Transverse colon (tissue), 4 donors: ENCODE measurements around the gene PAX9. TPM values are rescaled to one million over a fixed set of nuclear protein-coding genes. Genes with fewer than 3 reads are reported as not detected.

Experiments
- DNase-seq: peaks from one replicate; pipeline ENCODE4 v3.0.0-alpha.2; 2019
- H3K27ac ChIP-seq, 4 donors: fragments of 200-600 bp; sonication (generic); 2 replicates each; pipeline ENCODE4 v1.5.1; 2016 to 2018; ENCODE audit warnings: inconsistent platforms in 4 of 4
- H3K27me3 ChIP-seq: fragments of 200-600 bp; sonication (generic); 2 replicates; pipeline ENCODE4 v1.5.1; 2017; ENCODE audit warnings: inconsistent platforms
- H3K36me3 ChIP-seq, 4 donors: fragments of 200-600 bp; sonication (generic); 2 replicates each; pipeline ENCODE4 v1.5.1; 2017 to 2019; ENCODE audit warnings: inconsistent platforms in 4 of 4
- H3K4me1 ChIP-seq, 4 donors: fragments of 200-600 bp; sonication (generic); 2 replicates each; pipeline ENCODE4 v1.5.1; 2017 to 2020; ENCODE audit warnings: inconsistent platforms in 4 of 4
- H3K4me3 ChIP-seq, 4 donors: fragments of 200-600 bp; sonication (generic); 1 replicate in 1 of 4; 2 replicates in 3 of 4; pipeline versions ENCODE4 v1.5.1 to v1.6.1; 2017 to 2019; ENCODE audit warnings: inconsistent platforms in 4 of 4
- H3K9me3 ChIP-seq, 2 donors: fragments of 200-600 bp; sonication (generic); 2 replicates each; pipeline ENCODE4 v1.5.1; 2017 to 2019; ENCODE audit warnings: inconsistent platforms in 2 of 2
- EP300 ChIP-seq: sonication (generic); formaldehyde crosslinking; IDR thresholded peaks from one replicate; pipeline ENCODE4 v1.6.1; 2017; ENCODE audit warnings: antibody characterized with exemption, low read depth
- POLR2A ChIP-seq: fragments of 450-650 bp; IDR thresholded peaks from one replicate; pipeline ENCODE4 v1.6.1; 2016; ENCODE audit warnings: antibody characterized with exemption, mild to moderate bottlenecking, moderate library complexity
- POLR2AphosphoS5 ChIP-seq, 3 donors: sonication (generic); formaldehyde crosslinking; IDR thresholded peaks; one replicate each; pipeline ENCODE4 v1.6.1; 2016; ENCODE audit warnings: antibody characterized with exemption in 3 of 3
- WGBS, 2 donors: methylation state at CpG; one replicate each; pipeline ENCODE4 v1.1.5; 2018; ENCODE audit warnings: low coverage in 1 of 2; 5-methylcytosine and 5-hydroxymethylcytosine counted together
- in situ Hi-C, 4 donors: fragments of 200-750 bp; cut with MboI; loops; one replicate each; pipeline versions ENCODE4 v1.15.0 to v1.15.1; 2017; ENCODE audit warnings: low sequenced_read_pairs in 3 of 4, low pct_ligation_motif_present in 1 of 4, low pct_unique_long_range_greater_than_20kb in 1 of 4
- intact Hi-C: fragments of 100-400 bp; cut with DNase I; formaldehyde crosslinking; loops from one replicate; pipeline ENCODE4 v1.15.1; 2023; ENCODE audit warnings: low total_unique reads
- total RNA-seq, 4 donors: library from RNA; depleted of rRNA; stranded (reverse); fragments of >200 nt; gene quantifications; one replicate each; pipeline ENCODE4 v1.1.0, GENCODE V29; 2016
- TF ChIP-seq, protein P1 (sequence below), 5 experiments: fragments of 200-600 bp in 3 of 5; fragments of 450-650 bp in 2 of 5; sonication (generic) in 3 of 5; IDR thresholded peaks; 1 replicate in 2 of 5; 2 replicates in 3 of 5; pipeline ENCODE4 v1.5.1; 2016 to 2017; ENCODE audit warnings: antibody characterized with exemption in 5 of 5, inconsistent platforms in 3 of 5, mild to moderate bottlenecking in 2 of 5, moderate library complexity in 1 of 5

Gene PAX9
- total RNA-seq, 4 donors from 2014 or later: 0.79 TPM; not detected in 3

DNA sequence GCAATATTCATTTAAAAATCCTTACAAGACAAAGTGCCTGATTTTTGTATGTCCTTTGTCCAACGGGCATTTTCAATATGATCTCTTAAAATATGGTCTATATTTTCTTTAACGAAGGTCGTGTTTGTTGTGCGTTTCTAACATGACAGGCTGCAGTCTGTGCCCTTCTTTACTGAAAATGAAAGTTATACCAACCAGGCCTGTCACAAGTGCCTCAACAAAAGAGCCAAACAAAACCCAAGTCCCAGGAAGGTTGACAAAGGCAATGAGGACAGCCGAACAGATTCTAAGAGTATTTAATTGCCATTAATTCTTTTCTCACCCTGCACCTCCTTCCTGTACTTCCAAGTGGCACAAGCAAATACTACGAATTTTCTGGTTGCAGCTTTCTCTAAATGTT, 13.9 kb downstream of the PAX9 start:
- H3K4me3 ChIP-seq: no peak overlapping the region
- in situ Hi-C loops (no loop called here), intact Hi-C loops (no loop called here)
- no peak overlapping the region for H3K27ac ChIP-seq
- no peak for TF ChIP-seq POLR2AphosphoS5 (IDR thresholded peaks at IDR 0.05)
- no peak for TF ChIP-seq EP300
- no peak for TF ChIP-seq POLR2A
- TF ChIP-seq, protein P1, sequence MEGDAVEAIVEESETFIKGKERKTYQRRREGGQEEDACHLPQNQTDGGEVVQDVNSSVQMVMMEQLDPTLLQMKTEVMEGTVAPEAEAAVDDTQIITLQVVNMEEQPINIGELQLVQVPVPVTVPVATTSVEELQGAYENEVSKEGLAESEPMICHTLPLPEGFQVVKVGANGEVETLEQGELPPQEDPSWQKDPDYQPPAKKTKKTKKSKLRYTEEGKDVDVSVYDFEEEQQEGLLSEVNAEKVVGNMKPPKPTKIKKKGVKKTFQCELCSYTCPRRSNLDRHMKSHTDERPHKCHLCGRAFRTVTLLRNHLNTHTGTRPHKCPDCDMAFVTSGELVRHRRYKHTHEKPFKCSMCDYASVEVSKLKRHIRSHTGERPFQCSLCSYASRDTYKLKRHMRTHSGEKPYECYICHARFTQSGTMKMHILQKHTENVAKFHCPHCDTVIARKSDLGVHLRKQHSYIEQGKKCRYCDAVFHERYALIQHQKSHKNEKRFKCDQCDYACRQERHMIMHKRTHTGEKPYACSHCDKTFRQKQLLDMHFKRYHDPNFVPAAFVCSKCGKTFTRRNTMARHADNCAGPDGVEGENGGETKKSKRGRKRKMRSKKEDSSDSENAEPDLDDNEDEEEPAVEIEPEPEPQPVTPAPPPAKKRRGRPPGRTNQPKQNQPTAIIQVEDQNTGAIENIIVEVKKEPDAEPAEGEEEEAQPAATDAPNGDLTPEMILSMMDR (IDR thresholded peaks at IDR 0.05): no peak
- no peaks in the 10 kb centered on the region for H3K9me3 ChIP-seq
- no peaks in the 10 kb centered on the region for H3K36me3 ChIP-seq
- WGBS, 2 donors: 60 to 64% methylated on average over 6 of the region's 6 CpGs
- DNase-seq: no peak
- no peaks in the 10 kb centered on the region for H3K4me1 ChIP-seq
- peaks cover 58% of the 10 kb centered on the region for H3K27me3 ChIP-seq

DNA sequence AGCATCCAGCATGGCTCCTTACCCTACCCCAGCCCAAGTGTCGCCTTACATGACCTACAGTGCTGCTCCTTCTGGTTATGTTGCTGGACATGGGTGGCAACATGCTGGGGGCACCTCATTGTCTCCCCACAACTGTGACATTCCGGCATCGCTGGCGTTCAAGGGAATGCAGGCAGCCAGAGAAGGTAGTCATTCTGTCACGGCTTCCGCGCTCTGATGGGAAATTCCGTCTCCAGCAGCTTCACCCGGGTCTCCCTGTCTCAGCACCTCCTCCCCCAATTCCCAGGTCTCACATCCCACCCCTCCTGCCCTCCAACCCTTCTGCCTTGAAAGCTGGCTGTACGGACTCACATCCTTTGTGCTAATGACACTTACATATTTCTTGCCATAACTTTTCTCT, 14.6 kb downstream of the PAX9 start:
- Histone ChIP-seq H3K9me3 (no peaks in the 10 kb centered on the region), H3K4me1 (no peaks in the 10 kb centered on the region), H3K27me3 (peaks cover 52% of the 10 kb centered on the region), H3K27ac (no peak overlapping the region), H3K36me3 (no peaks in the 10 kb centered on the region), H3K4me3 (no peak overlapping the region)
- intact Hi-C loops: no loop called here
- no peak for DNase-seq
- in situ Hi-C loops: no loop called here
- TF ChIP-seq, protein P1 (IDR thresholded peaks at IDR 0.05): no peak
- TF ChIP-seq POLR2A: no peak
- TF ChIP-seq EP300: no peak
- no peak for TF ChIP-seq POLR2AphosphoS5 (IDR thresholded peaks at IDR 0.05)
- 44 to 57% methylated on average over 3 to 10 of the region's 10 CpGs for WGBS, 2 donors

DNA sequence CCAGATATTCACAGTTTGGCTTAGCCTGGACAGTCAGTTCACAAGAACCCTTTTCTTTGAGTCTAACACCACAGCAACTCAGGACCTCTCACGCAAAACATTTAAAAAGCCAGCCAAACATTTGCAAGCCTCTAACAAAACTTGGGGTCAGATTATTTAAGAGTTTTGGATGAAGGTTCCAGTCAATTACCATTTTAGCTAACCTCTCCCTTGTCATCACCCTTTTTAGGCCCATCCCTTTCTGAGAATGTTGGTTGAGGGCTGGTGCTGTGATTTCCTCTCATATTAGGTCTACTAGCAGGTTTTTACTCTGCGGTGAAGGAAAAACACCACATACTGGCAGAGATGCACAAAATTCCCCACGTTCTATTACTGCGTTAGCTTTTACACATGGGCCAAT, 20.7 kb downstream of the PAX9 start:
- no peaks in the 10 kb centered on the region for H3K4me1 ChIP-seq
- no peaks in the 10 kb centered on the region for H3K9me3 ChIP-seq
- H3K27ac ChIP-seq: no peak overlapping the region
- no peak overlapping the region for H3K4me3 ChIP-seq
- H3K36me3 ChIP-seq: no peaks in the 10 kb centered on the region
- intact Hi-C loops (no loop called here), in situ Hi-C loops (no loop called here)
- H3K27me3 ChIP-seq: no peaks in the 10 kb centered on the region
- 91 to 95% methylated on average over 4 of the region's 4 CpGs for WGBS, 2 donors
- TF ChIP-seq, protein P1 (IDR thresholded peaks at IDR 0.05): no peak
- TF ChIP-seq POLR2AphosphoS5 (IDR thresholded peaks at IDR 0.05) (no peak), POLR2A (no peak), EP300 (no peak)
- DNase-seq: no peak

DNA sequence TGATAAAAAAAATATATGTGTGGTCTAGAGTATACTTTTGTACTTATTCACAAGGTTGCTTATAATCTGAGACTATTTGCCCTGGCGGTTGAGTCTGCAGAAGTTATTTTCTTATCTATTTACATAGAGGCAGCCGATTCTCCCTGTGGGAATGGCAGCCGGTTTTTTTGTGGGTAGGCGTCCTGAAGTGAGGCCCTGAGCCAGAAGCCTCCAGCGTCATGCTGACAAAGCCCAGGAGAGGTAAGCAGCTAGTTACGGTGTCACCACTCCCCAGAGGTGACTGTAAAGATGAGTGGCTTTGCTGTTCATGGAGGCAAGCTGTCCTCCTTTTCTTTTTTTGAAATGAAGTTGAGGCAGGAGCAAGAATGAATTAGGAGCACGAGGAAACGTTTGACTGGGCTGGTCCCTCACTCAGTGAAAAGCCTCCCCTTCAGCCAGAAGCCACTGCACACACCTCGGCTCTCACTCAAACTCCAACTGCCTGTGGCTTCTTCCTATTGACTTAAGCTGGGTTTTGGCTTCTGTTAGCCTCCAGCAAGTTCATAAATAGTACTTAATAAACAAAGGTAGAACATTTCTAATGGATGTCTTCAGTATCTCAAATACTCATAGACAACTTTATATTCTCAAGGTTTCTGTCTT, 21.5 kb downstream of the PAX9 start:
- Histone ChIP-seq H3K9me3 (no peaks in the 10 kb centered on the region), H3K4me1 (no peaks in the 10 kb centered on the region), H3K36me3 (no peaks in the 10 kb centered on the region), H3K27me3 (no peaks in the 10 kb centered on the region), H3K4me3 (no peak overlapping the region), H3K27ac (no peak overlapping the region)
- TF ChIP-seq, protein P1 (IDR thresholded peaks at IDR 0.05): no peak
- TF ChIP-seq POLR2AphosphoS5 (IDR thresholded peaks at IDR 0.05) (no peak), EP300 (no peak), POLR2A (no peak)
- in situ Hi-C loops (no loop called here), intact Hi-C loops (no loop called here)
- 79 to 90% methylated on average over 3 to 9 of the region's 9 CpGs for WGBS, 2 donors
- no peak for DNase-seq
